Thoracic aorta (tissue), 2 donors: ENCODE data around the gene SPRED3. TPM values are rescaled to one million over a fixed set of nuclear protein-coding genes. Genes with fewer than 3 reads are reported as not detected.

Source experiments
- ATAC-seq: fragments of 150-250 bp; one replicate; pipeline ENCODE4 v1.8.0; 2017; ENCODE audit warnings: low read depth; ENCODE audit not compliant: insufficient number of reproducible peaks, low FRiP score
- DNase-seq: peaks from one replicate; pipeline ENCODE4 v3.0.0-alpha.2; 2020; ENCODE audit warnings: low spot score
- H3K27ac ChIP-seq, 2 donors: fragments of 200-600 bp; sonication (generic); 1 replicate in 1 of 2; 2 replicates in 1 of 2; pipeline ENCODE4 v1.5.1; 2016; ENCODE audit warnings: mild to moderate bottlenecking in 2 of 2, moderate library complexity in 2 of 2
- H3K27me3 ChIP-seq: fragments of 200-600 bp; sonication (generic); replicated peaks from 2 replicates; pipeline ENCODE4 v1.6.0; 2016; ENCODE audit warnings: mild to moderate bottlenecking; ENCODE audit not compliant: insufficient read depth
- H3K36me3 ChIP-seq: fragments of 200-600 bp; sonication (generic); one replicate; pipeline ENCODE4 v1.5.1; 2016
- H3K4me1 ChIP-seq, 2 donors: fragments of 200-600 bp; sonication (generic); 1 replicate in 1 of 2; 2 replicates in 1 of 2; pipeline versions ENCODE4 v1.5.1 to v1.6.0; 2016; ENCODE audit warnings: low read depth in 2 of 2, mild to moderate bottlenecking in 1 of 2; ENCODE audit not compliant: control insufficient read depth in 1 of 2
- H3K4me3 ChIP-seq: fragments of 200-600 bp; sonication (generic); 2 replicates; pipeline ENCODE4 v1.5.1; 2016; ENCODE audit warnings: mild to moderate bottlenecking
- H3K9me3 ChIP-seq: fragments of 200-600 bp; sonication (generic); 2 replicates; pipeline ENCODE4 v1.5.1; 2016
- CTCF ChIP-seq: fragments of 200-600 bp; sonication (generic); IDR thresholded peaks from one replicate; pipeline ENCODE4 v1.5.1; 2019; ENCODE audit warnings: antibody characterized with exemption
- total RNA-seq, 2 donors: library from RNA; depleted of rRNA; stranded (reverse); fragments of >200 nt; gene quantifications; one replicate each; pipeline versions ENCODE4 v1.1.0 to v1.2.3, GENCODE V29; 2016

SPRED3 gene
- total RNA-seq, 2 donors from 2014 or later = 4.1 to 16.4 TPM

DNA sequence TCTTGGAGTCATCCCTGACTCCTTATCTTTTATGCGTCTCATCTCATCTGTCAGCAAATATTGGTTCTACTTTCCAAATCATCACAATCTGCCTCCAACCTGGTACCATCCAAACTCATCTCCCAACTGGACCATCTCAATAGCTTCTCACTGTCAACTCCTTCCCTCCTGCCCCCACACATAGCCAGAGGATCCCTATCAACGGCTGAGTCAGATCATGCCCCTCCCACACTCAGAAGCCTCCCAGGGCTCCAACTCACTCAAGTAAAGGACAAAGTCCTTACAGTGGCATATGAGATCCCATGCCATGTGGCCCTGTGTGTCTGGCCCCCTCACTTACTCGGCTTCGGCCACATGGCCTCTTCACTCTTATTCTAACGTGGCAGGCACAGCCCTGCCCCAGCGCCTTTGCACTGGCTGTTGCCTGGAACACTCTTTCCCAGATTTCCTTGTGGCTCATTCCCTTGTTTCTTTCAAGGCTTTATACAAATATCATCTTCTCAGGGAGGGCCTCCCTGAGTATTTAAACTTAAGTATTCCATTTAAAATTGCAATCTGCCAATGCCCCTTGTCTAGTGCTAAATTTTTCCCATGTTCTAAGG lies 4.3 kb downstream of the SPRED3 start:
- Histone ChIP-seq H3K27me3 (no peaks in the 10 kb centered on the region), H3K36me3 (no peaks in the 10 kb centered on the region), H3K4me1 (peaks cover 0 to 15% of the 10 kb centered on the region in 2 donors), H3K9me3 (no peaks in the 10 kb centered on the region), H3K27ac (no peak overlapping the region), H3K4me3 (no peak overlapping the region)
- ATAC-seq = no peak
- TF ChIP-seq CTCF = no peak
- no peak for DNase-seq

DNA sequence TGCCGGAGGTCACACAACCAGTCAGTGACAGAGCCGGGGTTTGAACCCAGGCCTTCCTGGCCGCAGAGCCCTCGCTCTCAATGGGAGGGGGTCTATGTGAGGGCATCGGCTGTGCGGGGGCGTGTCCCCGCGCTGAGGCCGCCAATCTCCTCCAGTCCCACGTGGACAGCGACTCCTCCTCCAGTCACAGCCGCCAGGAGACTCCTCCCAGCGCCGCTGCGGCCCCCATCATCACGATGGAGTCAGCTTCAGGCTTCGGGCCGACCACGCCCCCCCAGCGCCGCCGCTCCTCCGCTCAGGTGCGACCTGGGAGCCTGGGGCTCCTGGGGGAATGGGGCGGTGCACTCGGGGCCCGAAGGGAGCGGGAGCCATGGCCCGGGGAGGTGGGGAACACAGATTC lies 6.0 kb downstream of the SPRED3 start:
- no peak for TF ChIP-seq CTCF
- Histone ChIP-seq H3K4me3 (no peak overlapping the region), H3K27me3 (no peaks in the 10 kb centered on the region), H3K9me3 (no peaks in the 10 kb centered on the region), H3K4me1 (peaks cover 0 to 6% of the 10 kb centered on the region in 2 donors), H3K36me3 (no peaks in the 10 kb centered on the region), H3K27ac (no peak overlapping the region)
- ATAC-seq (no peak), DNase-seq (no peak)

DNA sequence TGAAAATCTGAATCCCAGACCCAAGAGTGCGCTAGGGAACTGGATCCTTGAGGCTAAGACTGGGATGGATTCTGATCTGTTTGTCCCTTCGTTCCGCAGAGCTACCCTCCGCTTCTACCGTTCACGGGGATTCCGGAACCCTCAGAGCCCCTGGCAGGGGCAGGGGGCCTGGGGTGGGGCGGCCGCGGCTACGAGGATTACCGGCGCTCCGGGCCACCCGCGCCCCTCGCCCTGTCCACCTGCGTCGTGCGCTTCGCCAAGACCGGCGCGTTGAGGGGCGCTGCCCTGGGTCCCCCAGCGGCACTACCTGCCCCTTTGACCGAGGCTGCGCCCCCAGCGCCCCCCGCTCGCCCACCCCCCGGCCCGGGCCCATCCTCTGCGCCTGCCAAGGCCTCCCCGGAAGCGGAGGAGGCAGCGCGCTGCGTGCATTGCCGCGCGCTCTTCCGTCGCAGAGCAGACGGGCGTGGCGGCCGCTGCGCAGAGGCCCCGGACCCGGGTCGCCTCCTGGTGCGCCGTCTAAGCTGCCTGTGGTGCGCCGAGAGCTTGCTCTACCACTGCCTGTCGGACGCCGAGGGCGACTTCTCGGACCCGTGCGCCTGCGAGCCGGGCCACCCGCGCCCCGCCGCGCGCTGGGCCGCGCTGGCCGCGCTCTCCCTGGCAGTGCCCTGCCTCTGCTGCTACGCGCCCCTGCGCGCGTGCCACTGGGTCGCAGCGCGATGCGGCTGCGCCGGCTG lies 7.1 kb downstream of the SPRED3 start:
- Histone ChIP-seq H3K27me3 (peaks cover 3% of the 10 kb centered on the region), H3K36me3 (no peaks in the 10 kb centered on the region), H3K4me3 (peak overlapping the region; percentile 34), H3K9me3 (no peaks in the 10 kb centered on the region), H3K27ac (no peak overlapping the region), H3K4me1 (no peaks in the 10 kb centered on the region)
- DNase-seq (no peak), ATAC-seq (no peak)
- TF ChIP-seq CTCF = no peak

DNA sequence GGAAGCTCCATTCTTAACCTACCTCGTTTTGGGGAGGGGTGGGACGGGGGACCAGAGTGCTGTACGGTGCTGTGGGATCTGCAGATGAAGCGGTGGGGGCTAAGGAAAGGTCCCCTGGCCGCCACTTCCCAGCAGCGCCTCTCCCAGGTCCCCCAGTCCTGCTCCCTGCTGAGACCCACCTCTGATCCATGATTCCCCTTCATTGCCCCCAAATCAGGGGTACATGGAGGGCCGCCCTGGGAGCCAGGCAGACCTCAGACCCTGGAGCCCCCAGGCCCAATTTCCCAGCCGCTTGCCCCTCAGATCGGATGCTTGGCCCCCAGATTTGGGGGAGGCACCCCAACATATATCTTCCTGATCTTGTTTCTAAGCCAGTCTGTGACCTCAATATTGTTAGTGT lies 10.6 kb downstream of the SPRED3 start:
- DNase-seq (no peak), ATAC-seq (no peak)
- peaks cover 3% of the 10 kb centered on the region for H3K27me3 ChIP-seq
- H3K9me3 ChIP-seq = no peaks in the 10 kb centered on the region
- H3K4me1 ChIP-seq = peaks cover 0 to 7% of the 10 kb centered on the region in 2 donors
- H3K4me3 ChIP-seq = no peak overlapping the region
- H3K27ac ChIP-seq = no peak overlapping the region
- TF ChIP-seq CTCF = no peak
- H3K36me3 ChIP-seq = no peaks in the 10 kb centered on the region

GRCh38 chr19:38399537-38399936 lies 11.0 kb downstream of the SPRED3 start:
- Histone ChIP-seq H3K4me3 (no peak overlapping the region), H3K4me1 (peaks cover 0 to 11% of the 10 kb centered on the region in 2 donors), H3K27ac (no peak overlapping the region), H3K27me3 (peaks cover 3% of the 10 kb centered on the region), H3K9me3 (no peaks in the 10 kb centered on the region), H3K36me3 (no peaks in the 10 kb centered on the region)
- no peak for TF ChIP-seq CTCF
- no peak for DNase-seq
- ATAC-seq = no peak
